Activated CD8-positive, alpha-beta memory T cell treated with anti-CD3 and anti-CD28 coated beads, Interleukin-2, amount 50 U/mL, for 48 hours (primary cell): Measurements from ENCODE around the gene TSPAN9.

Experiments used
- DNase-seq: peaks from one replicate; pipeline ENCODE4 v3.0.0-alpha.2; 2020

The TSPAN9 gene

GRCh38 chr12:3195337-3195736 is 118.2 kb downstream of the TSPAN9 start:
- DNase-seq: no peak

DNA sequence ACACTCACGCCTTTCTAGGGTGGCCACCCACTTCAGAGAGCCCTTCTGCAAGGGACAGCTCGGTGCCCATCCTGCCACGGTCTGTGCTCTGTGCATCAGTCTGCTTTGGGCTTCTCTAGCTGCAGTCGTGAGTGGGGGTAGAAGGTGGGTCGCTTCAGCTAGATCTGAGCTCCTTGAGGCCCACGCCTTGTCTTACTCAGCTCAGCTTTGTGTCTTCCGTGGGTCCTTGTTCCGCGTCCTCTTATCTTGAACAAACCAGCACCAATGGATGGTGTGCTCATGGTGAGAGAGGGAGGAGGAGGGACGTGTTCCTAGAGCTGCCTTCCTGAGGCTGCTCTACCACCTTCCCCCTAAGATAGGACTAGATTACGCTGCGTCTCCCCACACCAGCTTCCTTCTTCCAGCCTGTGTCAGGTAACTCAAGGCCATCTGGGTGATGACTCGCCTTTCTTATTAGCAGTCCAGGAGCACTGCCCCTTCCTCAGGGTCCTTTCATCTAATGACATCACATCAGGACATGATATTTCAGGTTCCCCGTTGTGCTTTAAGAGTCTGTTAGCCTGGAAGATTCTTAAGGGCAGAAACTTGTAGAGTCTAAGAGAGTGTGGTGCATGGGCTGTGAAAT is 118.8 kb downstream of the TSPAN9 start:
- DNase-seq: no peak

GRCh38 chr12:3196488-3196887 is 119.3 kb downstream of the TSPAN9 start:
- no peak for DNase-seq

DNA sequence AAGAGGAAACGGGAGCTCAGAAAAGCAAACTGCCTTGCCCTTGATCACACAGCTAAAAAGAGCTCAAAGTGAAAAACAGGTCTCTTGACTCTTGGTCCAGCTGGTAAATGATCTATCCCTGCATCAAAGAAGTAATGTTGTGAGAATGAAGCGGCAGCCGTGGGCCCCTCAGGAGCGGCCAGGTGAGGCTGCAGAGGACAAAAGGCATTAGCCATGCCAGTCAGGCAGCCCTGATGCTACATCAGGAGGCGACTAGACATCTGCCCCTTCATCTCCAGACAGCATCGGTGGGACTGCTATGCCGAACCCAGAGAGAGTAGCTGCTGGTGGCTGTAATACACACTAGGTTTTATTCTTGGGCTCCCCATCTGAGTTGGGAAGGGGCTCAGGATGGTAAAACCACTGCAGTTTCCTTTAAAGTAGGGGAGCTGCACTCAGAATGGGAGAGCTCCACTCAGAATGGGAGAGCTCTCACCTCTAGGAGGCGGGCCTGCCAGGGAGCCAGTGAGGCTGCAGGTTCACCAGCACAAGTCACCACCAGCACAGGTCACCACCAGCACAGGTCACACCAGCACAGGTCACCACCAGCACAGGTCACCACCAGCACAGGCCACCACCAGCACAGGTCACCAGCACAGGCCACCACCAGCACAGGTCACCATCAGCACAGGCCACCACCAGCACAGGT is 120.1 kb downstream of the TSPAN9 start:
- no peak for DNase-seq

GRCh38 chr12:3199551-3200031 is 122.4 kb downstream of the TSPAN9 start:
- no peak for DNase-seq

DNA sequence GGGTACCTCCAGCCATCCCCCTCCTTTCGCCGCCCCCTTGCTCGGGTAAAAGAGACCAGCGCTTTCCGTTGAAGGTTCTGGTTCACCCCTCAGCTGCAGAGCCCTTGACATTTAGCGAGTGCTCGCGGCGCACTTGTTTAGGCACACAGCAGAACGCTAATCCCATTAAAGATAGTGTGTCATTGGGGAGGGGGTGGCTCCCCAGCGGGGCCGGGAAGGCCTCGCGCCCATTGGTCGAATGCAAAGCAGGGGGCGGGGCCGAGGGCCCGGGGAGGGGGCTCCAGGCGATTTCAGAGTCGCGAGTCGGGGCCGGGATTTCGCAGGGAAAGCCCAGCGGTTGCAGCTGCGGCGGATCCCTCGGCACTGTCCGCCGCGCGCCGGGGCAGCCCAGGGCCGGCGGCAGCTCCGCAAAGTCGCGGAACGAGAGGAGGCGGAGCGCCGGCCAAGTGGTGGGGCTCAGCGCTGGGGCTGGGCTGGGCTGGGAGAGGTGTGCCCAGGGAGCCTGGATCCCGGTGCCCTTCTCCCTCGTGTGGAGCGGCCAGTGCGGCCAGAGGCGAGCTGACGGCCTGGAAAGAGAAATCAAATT is 122.9 kb downstream of the TSPAN9 start:
- peak; percentile 53 for DNase-seq

GRCh38 chr12:3200814-3201233 is 123.6 kb downstream of the TSPAN9 start:
- no peak for DNase-seq

DNA sequence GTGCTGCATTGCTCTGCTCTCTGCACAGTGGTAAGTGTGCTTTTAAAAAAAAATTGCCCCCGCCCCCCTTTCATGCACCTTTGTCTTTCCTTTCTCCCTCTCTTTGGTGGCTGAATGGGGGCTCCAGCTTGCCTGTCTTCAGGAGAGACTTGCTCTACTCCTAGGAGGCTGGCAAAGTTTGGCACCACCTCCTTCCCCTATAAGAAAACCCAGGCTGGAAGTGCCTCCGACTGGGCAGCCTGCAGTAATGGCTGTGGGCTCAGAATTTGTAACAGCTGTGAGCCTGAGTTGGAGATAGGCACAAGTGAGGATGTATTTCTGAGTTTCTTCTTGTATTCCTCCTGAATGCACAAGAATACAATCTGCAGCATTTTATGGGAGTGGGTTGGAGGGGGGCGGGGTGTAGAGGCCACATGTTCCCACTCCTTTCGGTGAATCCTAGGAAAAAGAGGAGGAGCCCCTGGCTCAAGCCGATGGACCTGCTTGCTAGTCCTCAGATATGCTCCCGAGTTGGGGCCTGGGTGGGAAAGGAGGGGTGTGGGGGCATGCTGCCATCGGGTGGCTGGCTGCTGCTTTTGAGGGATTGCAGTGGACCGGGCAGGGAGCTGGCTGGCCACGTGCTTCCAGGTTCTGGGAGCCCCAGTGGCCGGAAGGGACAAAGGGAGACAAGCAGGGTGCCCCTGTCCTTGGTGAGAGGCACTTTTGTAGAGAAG is 124.3 kb downstream of the TSPAN9 start:
- no peak for DNase-seq

GRCh38 chr12:3202096-3202495 is 124.9 kb downstream of the TSPAN9 start:
- no peak for DNase-seq

- peak; percentile 93 for DNase-seq
These were observed 125.7 kb downstream of the TSPAN9 start for GRCh38 chr12:3202734-3203446.

- no peak for DNase-seq
These were observed 126.5 kb downstream of the TSPAN9 start for GRCh38 chr12:3203713-3204112.

GRCh38 chr12:3204143-3204542 is 127.0 kb downstream of the TSPAN9 start:
- no peak for DNase-seq

DNA sequence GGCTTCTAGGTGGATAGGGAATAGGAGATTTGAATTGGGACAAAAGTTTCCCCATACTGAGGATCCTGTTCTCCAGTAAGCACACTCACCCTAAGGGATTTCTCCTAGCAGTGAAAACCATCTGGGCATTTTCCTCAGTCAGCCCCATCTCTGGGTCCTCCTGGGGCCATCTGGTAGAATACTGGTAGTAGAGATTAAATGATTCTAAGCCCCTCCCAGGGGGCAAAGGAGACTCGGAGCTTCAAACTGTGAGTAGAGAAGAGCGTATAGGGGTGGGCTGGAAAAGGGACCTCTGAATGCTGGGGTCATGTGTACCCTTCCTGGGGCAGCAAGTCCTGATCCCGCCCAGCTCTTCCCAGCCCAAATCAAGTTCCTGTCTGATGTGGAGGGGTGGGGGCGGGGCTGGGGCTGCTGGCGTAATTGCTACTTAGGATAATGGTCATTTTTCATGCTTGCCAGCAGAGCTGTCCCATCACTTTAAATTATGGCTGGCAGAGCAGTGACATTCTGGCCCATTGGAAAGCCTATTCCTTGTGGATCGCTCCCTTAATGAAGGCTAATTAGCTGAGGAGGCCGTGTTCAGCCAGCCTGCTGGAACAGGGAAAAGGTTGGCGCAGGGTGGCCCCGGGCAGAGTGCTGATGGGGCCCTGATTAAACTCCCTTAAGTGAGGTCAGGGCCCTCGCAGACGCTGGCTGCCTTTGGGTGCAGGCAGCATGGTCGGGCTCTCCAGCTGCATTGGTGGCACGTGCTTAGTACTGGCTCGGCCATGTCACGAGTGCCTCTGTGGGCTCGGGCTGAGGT is 127.8 kb downstream of the TSPAN9 start:
- DNase-seq: no peak

DNA sequence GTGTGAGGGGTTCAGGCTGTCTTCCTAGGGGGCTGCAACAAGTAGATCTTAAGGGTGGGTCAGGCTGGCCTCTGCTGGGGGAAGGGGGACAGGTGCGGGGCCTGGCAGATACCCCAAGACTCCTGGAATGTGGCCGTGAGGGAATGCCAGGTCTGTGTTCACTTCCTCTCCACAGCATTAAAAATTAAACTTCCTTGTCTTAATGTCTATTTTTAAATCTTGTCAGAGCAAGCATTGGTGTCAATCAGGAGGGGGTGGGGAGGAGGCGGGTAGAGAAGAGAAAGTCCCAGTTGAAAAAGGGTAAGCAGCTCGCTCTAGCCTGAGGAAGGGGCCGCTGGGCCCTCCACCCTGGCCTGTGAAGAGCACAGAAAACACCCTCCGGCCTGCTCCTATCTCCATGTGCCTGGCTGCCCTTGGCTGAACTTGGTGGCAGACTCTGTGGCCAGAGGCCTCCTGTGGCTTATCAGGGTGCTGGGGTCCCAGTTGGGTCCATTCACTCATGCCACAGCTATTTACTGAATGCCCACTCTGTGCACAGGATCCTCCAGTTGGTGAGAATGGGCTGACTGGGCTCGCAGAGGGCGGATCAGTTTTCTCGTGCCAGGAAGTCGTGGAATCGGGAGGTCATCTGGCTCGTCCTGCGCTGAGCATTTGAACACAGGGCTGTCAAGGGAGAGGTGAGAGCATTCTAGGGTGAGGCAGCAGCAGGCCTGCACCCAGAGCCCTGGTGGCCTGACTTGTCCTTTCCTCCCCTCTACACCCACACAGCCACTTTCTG is 128.8 kb downstream of the TSPAN9 start:
- no peak for DNase-seq

GRCh38 chr12:3206536-3207072 is 129.4 kb downstream of the TSPAN9 start:
- DNase-seq: no peak

GRCh38 chr12:3207175-3207574 is 130.0 kb downstream of the TSPAN9 start:
- DNase-seq: no peak

GRCh38 chr12:3207858-3208257 is 130.7 kb downstream of the TSPAN9 start:
- DNase-seq: no peak

DNA sequence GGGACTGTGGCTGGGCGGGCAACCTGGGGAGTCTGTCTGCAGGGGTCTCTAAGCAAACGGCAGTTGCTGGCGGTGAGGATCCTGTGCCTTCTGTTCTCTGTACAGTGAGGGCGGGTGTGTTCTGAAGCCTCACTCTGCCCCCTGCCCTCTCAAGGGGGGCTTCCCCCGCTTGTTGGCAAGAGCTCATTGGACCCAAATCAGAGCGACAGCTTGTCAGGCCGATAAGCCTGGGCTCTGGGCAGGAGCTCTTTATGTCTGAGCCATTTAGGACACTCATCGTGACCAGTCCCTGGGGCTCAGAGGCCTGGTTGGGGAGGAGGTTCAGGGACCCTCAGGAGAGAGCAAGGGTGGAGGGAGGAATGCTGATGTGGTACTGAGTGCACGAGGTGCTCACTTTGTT is 136.0 kb downstream of the TSPAN9 start:
- DNase-seq: no peak

GRCh38 chr12:3213768-3214167 is 136.6 kb downstream of the TSPAN9 start:
- DNase-seq: no peak

GRCh38 chr12:3214526-3215365 is 137.6 kb downstream of the TSPAN9 start:
- DNase-seq: no peak
